GM23338 (cell line): ENCODE measurements around the gene LONRF2.

ENCODE experiments used
- CREB1 ChIP-seq: fragments of 250-450 bp; sonication (Bioruptor Pico); IDR thresholded peaks from 2 replicates; pipeline ENCODE4 v1.5.0; 2020; ENCODE audit warnings: low read depth, mild to moderate bottlenecking, moderate library complexity
- EZH2 ChIP-seq: fragments of 200-600 bp; sonication (generic); IDR thresholded peaks from one replicate; pipeline ENCODE4 v1.8.0; 2017; ENCODE audit warnings: antibody characterized with exemption, mild to moderate bottlenecking, low read depth; ENCODE audit not compliant: unreplicated experiment
- NANOG ChIP-seq: IDR thresholded peaks from 2 replicates; pipeline ENCODE4 v1.6.1; 2016; ENCODE audit warnings: antibody characterized with exemption, borderline replicate concordance
- POLR2AphosphoS5 ChIP-seq: IDR thresholded peaks from 2 replicates; pipeline ENCODE4 v1.6.1; 2016; ENCODE audit warnings: antibody characterized with exemption, low read depth
- STAT1 ChIP-seq: IDR thresholded peaks from one replicate; pipeline ENCODE4 v1.6.1; 2016; ENCODE audit warnings: antibody characterized with exemption; ENCODE audit not compliant: unreplicated experiment
- TF ChIP-seq, protein P1 (sequence below): IDR thresholded peaks from one replicate; pipeline ENCODE4 v1.6.1; 2018; ENCODE audit warnings: antibody characterized with exemption; ENCODE audit not compliant: unreplicated experiment
- TF ChIP-seq, protein P2 (sequence below), 2 experiments: fragments of 200-600 bp in 1 of 2; sonication (generic) in 1 of 2; conservative IDR thresholded peaks; 2 replicates each; pipeline versions ENCODE4 v1.5.1 to v1.6.1; 2016 to 2017; ENCODE audit warnings: antibody characterized with exemption in 2 of 2, low read depth in 2 of 2, mild to moderate bottlenecking in 2 of 2, moderate library complexity in 1 of 2

DNA sequence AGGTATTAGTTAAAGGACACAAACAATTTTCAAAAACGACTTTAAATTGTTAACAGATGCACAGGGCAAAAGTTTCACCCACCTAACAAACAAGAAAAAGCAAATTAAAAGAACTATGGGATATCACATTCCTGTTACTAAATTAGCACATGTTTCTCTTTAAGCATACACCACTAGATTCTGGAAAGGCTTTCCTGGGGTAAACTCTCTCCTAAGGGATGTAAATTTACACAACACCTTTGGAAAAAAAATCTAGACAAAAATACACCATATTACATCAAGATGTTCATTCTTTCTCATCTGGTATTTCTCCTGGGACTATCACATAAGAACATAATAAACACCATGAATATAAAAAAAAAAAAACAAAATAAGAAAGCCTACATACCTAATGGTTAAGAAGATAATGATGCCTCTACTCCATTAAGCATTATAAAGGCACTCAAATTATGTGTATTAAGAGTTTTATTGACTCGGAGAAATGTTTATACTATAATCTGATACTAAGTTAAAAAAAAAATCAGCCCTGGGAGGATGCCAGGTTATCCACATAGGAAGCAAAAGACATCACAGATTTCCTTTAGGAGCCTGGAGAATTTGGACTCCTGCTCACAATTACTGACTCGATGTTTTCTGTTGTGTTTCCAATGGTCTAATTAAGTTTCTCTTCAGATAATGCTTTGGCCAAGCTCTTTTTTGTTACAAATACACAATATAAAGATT is 97.2 kb downstream of the LONRF2 start:
- TF ChIP-seq EZH2 (no peak), POLR2AphosphoS5 (no peak), NANOG (no peak), CREB1 (CRISPR knock-in tag) (no peak), STAT1 (no peak)
- TF ChIP-seq, protein P1, sequence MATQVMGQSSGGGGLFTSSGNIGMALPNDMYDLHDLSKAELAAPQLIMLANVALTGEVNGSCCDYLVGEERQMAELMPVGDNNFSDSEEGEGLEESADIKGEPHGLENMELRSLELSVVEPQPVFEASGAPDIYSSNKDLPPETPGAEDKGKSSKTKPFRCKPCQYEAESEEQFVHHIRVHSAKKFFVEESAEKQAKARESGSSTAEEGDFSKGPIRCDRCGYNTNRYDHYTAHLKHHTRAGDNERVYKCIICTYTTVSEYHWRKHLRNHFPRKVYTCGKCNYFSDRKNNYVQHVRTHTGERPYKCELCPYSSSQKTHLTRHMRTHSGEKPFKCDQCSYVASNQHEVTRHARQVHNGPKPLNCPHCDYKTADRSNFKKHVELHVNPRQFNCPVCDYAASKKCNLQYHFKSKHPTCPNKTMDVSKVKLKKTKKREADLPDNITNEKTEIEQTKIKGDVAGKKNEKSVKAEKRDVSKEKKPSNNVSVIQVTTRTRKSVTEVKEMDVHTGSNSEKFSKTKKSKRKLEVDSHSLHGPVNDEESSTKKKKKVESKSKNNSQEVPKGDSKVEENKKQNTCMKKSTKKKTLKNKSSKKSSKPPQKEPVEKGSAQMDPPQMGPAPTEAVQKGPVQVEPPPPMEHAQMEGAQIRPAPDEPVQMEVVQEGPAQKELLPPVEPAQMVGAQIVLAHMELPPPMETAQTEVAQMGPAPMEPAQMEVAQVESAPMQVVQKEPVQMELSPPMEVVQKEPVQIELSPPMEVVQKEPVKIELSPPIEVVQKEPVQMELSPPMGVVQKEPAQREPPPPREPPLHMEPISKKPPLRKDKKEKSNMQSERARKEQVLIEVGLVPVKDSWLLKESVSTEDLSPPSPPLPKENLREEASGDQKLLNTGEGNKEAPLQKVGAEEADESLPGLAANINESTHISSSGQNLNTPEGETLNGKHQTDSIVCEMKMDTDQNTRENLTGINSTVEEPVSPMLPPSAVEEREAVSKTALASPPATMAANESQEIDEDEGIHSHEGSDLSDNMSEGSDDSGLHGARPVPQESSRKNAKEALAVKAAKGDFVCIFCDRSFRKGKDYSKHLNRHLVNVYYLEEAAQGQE, result no peak
- TF ChIP-seq, protein P2, sequence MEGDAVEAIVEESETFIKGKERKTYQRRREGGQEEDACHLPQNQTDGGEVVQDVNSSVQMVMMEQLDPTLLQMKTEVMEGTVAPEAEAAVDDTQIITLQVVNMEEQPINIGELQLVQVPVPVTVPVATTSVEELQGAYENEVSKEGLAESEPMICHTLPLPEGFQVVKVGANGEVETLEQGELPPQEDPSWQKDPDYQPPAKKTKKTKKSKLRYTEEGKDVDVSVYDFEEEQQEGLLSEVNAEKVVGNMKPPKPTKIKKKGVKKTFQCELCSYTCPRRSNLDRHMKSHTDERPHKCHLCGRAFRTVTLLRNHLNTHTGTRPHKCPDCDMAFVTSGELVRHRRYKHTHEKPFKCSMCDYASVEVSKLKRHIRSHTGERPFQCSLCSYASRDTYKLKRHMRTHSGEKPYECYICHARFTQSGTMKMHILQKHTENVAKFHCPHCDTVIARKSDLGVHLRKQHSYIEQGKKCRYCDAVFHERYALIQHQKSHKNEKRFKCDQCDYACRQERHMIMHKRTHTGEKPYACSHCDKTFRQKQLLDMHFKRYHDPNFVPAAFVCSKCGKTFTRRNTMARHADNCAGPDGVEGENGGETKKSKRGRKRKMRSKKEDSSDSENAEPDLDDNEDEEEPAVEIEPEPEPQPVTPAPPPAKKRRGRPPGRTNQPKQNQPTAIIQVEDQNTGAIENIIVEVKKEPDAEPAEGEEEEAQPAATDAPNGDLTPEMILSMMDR (conservative IDR thresholded peaks at IDR 0.05; ENCODE audit: low read depth in 2 of 2), result no peak
